Gastrocnemius medialis (tissue), 4 donors: ENCODE measurements around the gene C5AR2.

Source experiments
- CTCF ChIP-seq, 5 experiments: fragments of 450-650 bp in 3 of 5; fragments of 200-600 bp in 2 of 5; sonication (generic) in 2 of 5; IDR thresholded peaks in 4 of 5; conservative IDR thresholded peaks in 1 of 5; 1 replicate in 4 of 5; 2 replicates in 1 of 5; pipeline ENCODE4 v1.5.1; 2016 to 2019; ENCODE audit warnings: antibody characterized with exemption in 5 of 5, mild to moderate bottlenecking in 3 of 5, moderate library complexity in 3 of 5
- POLR2A ChIP-seq, 2 donors: fragments of 450-650 bp; IDR thresholded peaks; one replicate each; pipeline ENCODE4 v1.6.1; 2017; ENCODE audit warnings: antibody characterized with exemption in 2 of 2, mild to moderate bottlenecking in 2 of 2, moderate library complexity in 2 of 2

GRCh38 chr19:47319923-47320871 lies 11.8 kb upstream of the C5AR2 start:
- TF ChIP-seq CTCF (IDR thresholded peaks at IDR 0.05 in 4 of 5, conservative IDR thresholded peaks at IDR 0.05 in 1 of 5) (no peak), POLR2A (IDR thresholded peaks at IDR 0.05) (no peak)
